ENCODE results near the gene RFWD3. TPM values are rescaled to one million over a fixed set of nuclear protein-coding genes. Genes with fewer than 3 reads are reported as not detected.

Gene RFWD3
- total and polyA plus RNA-seq, 10 donors = 4.6 to 40.6 (median 30.1) TPM

- H3K9me3 ChIP-seq = no peaks in the 10 kb centered on the region
- intact Hi-C loops (cut with DNase I; ENCODE audit: low total_unique reads) = no loop called here
- WGBS, 5 donors = 84 to 94% (median 88%) methylated on average over 9 of the region's 9 CpGs
- no peaks in the 10 kb centered on the region for H3K27me3 ChIP-seq (replicated peaks in 1 of 7)
- no peak overlapping the region for H3K27ac ChIP-seq
- H3K36me3 ChIP-seq = peaks cover 0 to 12% (median 0%) of the 10 kb centered on the region in 6 donors
- DNase-seq = no peak
- H3K4me3 ChIP-seq = no peak overlapping the region
- TF ChIP-seq CTCF (IDR thresholded peaks at IDR 0.05 in 8 of 11, conservative IDR thresholded peaks at IDR 0.05 in 3 of 11) (no peak), POLR2A (IDR thresholded peaks at IDR 0.05) (no peak), POLR2AphosphoS5 (IDR thresholded peaks at IDR 0.05) (no peak)
- peaks cover 5 to 97% (median 42%) of the 10 kb centered on the region in 6 donors for H3K4me1 ChIP-seq
Observed at GRCh38 chr16:74583926-74584666, 82.6 kb downstream of the RFWD3 start.

GRCh38 chr16:74582970-74583369 is 83.7 kb downstream of the RFWD3 start:
- TF ChIP-seq POLR2A (IDR thresholded peaks at IDR 0.05) = no peak
- no peak for TF ChIP-seq CTCF (IDR thresholded peaks at IDR 0.05 in 8 of 11, conservative IDR thresholded peaks at IDR 0.05 in 3 of 11)
- TF ChIP-seq POLR2AphosphoS5 (IDR thresholded peaks at IDR 0.05) = no peak
- Histone ChIP-seq H3K27me3 (replicated peaks in 1 of 7) (no peaks in the 10 kb centered on the region), H3K4me1 (peaks cover 2 to 97% (median 51%) of the 10 kb centered on the region in 6 donors), H3K4me3 (no peak overlapping the region), H3K9me3 (no peaks in the 10 kb centered on the region), H3K36me3 (peaks cover 0 to 4% (median 0%) of the 10 kb centered on the region in 6 donors), H3K27ac (no peak overlapping the region)
- intact Hi-C loops (cut with DNase I; ENCODE audit: low total_unique reads) = no loop called here
- no peak for DNase-seq
- WGBS, 5 donors = 98 to 100% (median 99%) methylated on average over 1 of the region's 1 CpG

DNA sequence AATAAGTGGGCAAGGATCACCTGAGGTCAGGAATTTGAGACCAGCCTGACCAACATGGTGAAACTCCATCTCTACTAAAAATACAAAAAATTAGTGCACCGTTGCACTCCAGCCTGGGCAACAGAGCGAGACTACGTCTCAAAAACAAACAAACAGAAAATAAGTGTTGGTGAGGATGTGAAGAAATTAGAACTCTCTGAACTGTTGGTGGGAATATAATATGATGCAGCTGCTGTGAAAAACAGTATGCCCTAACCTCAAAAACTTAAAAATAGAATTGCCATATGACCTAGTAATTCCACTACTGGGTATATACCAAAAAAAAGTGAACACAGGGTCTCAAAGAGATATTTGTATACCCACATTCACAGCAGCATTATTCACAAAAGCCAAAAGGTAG is 85.8 kb downstream of the RFWD3 start:
- no peaks in the 10 kb centered on the region for H3K27me3 ChIP-seq (replicated peaks in 1 of 7)
- WGBS, 5 donors = 57 to 76% (median 66%) methylated on average over 3 of the region's 3 CpGs
- no peaks in the 10 kb centered on the region for H3K9me3 ChIP-seq
- H3K4me1 ChIP-seq = peaks cover 5 to 94% (median 51%) of the 10 kb centered on the region in 6 donors
- H3K36me3 ChIP-seq = no peaks in the 10 kb centered on the region
- intact Hi-C loops (cut with DNase I; ENCODE audit: low total_unique reads) = no loop called here
- no peak overlapping the region for H3K27ac ChIP-seq
- H3K4me3 ChIP-seq = no peak overlapping the region
- TF ChIP-seq POLR2A (IDR thresholded peaks at IDR 0.05) = no peak
- TF ChIP-seq POLR2AphosphoS5 (IDR thresholded peaks at IDR 0.05) = no peak
- no peak for TF ChIP-seq CTCF (IDR thresholded peaks at IDR 0.05 in 8 of 11, conservative IDR thresholded peaks at IDR 0.05 in 3 of 11)
- DNase-seq = no peak

GRCh38 chr16:74578838-74579237 is 87.8 kb downstream of the RFWD3 start:
- Histone ChIP-seq H3K36me3 (no peaks in the 10 kb centered on the region), H3K27me3 (replicated peaks in 1 of 7) (no peaks in the 10 kb centered on the region), H3K4me3 (no peak overlapping the region), H3K27ac (no peak overlapping the region), H3K9me3 (no peaks in the 10 kb centered on the region), H3K4me1 (peaks cover 3 to 86% (median 44%) of the 10 kb centered on the region in 6 donors)
- 91 to 98% (median 96%) methylated on average over 3 of the region's 3 CpGs for WGBS, 5 donors
- no peak for DNase-seq
- TF ChIP-seq CTCF (IDR thresholded peaks at IDR 0.05 in 8 of 11, conservative IDR thresholded peaks at IDR 0.05 in 3 of 11) (no peak), POLR2AphosphoS5 (IDR thresholded peaks at IDR 0.05) (no peak), POLR2A (IDR thresholded peaks at IDR 0.05) (no peak)
- intact Hi-C loops (cut with DNase I; ENCODE audit: low total_unique reads) = no loop called here
